Measurements from ENCODE around the gene TMEM163.

DNA sequence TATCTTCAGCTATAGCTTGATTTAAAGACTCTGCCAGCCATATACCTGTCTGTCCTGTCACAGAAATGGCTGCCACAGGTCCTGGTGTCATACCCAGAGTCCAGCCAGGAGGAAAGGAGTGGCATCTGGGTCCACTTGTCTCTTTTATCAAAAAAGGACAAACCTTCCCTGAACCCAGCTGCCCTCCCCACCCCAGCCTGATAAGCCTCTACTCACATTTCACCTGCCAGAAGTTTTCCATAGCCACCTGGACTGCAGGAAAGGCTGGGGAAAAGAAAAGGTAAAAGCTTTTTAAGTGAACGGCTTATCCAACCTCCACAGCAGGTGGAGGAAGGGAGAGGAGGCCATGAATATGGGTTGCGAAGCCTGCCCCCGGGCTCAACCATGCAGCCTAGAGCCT, 32.8 kb downstream of the TMEM163 start:
- TF ChIP-seq EZH2 (IDR thresholded peaks at IDR 0.05; ENCODE audit: borderline replicate concordance) = no peak
- TF ChIP-seq, protein P1, sequence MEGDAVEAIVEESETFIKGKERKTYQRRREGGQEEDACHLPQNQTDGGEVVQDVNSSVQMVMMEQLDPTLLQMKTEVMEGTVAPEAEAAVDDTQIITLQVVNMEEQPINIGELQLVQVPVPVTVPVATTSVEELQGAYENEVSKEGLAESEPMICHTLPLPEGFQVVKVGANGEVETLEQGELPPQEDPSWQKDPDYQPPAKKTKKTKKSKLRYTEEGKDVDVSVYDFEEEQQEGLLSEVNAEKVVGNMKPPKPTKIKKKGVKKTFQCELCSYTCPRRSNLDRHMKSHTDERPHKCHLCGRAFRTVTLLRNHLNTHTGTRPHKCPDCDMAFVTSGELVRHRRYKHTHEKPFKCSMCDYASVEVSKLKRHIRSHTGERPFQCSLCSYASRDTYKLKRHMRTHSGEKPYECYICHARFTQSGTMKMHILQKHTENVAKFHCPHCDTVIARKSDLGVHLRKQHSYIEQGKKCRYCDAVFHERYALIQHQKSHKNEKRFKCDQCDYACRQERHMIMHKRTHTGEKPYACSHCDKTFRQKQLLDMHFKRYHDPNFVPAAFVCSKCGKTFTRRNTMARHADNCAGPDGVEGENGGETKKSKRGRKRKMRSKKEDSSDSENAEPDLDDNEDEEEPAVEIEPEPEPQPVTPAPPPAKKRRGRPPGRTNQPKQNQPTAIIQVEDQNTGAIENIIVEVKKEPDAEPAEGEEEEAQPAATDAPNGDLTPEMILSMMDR (IDR thresholded peaks at IDR 0.05; ENCODE audit: poor library complexity) = no peak
- TF ChIP-seq EZH2phosphoT487 (IDR thresholded peaks at IDR 0.05; ENCODE audit: low read depth, severe bottlenecking, unreplicated experiment) = no peak

All from hepatocyte (in vitro differentiated cells).